Measurements from ENCODE around the gene LRMDA. TPM values are rescaled to one million over a fixed set of nuclear protein-coding genes. Genes with fewer than 3 reads are reported as not detected.
A peak's percentile ranks its signal among the peaks of the same experiment; 100 is the strongest.

The LRMDA gene
- total RNA-seq, 1 donor from 2014 or later: 0.19 TPM

DNA sequence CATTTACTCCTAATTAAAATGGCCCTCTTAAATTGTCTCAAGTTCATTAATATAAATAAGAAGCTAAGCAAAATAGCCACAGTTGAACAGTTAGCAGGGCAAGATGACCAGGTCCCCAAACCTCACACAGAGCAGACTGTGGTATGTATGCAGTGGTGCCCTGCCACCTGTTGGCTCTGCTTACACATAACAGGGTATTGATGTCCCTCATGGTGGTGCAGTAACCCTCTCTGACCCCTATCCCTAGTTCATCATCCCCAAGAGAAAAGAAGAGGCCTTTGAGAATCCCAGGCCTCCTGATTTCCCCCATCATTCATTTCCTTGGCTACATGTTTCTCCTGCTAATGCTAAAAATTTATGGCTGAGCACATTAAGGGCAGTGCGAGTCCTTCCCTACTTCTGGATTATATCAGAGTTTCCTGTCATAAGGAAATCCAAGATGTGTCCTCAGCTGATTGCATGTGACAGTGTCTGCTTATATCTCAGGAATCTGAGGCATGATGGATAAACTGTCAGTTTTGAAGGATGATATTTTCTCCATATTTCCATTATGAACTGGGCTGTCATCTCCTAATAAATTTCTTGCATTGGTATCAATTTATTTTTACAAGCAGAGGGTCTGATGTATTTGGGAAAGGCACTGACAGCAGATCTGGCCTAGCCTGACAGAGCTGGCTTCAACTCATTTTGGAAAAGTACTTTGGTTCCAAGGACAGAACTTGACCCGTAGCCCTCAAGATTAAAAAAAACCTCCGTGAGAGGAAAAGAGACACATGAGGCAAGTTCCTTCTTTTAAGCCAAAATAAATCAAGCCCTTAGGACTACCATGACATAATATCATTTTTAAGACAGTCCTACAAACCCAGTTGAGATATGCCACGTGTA, 880.6 kb downstream of the LRMDA start:
- Mint-ChIP-seq H3K4me1 (ENCODE audit: unreplicated experiment) (peaks cover 27% of the 10 kb centered on the region), H3K27me3 (ENCODE audit: unreplicated experiment) (no peaks in the 10 kb centered on the region), H3K36me3 (ENCODE audit: unreplicated experiment) (peaks cover 4% of the 10 kb centered on the region), H3K4me3 (ENCODE audit: unreplicated experiment) (no peak overlapping the region), H3K9me3 (ENCODE audit: unreplicated experiment) (peaks cover 3% of the 10 kb centered on the region), H3K27ac (ENCODE audit: unreplicated experiment) (no peak overlapping the region)
- TF ChIP-seq, protein P1, sequence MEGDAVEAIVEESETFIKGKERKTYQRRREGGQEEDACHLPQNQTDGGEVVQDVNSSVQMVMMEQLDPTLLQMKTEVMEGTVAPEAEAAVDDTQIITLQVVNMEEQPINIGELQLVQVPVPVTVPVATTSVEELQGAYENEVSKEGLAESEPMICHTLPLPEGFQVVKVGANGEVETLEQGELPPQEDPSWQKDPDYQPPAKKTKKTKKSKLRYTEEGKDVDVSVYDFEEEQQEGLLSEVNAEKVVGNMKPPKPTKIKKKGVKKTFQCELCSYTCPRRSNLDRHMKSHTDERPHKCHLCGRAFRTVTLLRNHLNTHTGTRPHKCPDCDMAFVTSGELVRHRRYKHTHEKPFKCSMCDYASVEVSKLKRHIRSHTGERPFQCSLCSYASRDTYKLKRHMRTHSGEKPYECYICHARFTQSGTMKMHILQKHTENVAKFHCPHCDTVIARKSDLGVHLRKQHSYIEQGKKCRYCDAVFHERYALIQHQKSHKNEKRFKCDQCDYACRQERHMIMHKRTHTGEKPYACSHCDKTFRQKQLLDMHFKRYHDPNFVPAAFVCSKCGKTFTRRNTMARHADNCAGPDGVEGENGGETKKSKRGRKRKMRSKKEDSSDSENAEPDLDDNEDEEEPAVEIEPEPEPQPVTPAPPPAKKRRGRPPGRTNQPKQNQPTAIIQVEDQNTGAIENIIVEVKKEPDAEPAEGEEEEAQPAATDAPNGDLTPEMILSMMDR (IDR thresholded peaks at IDR 0.05): peak; percentile 49
- no peak for DNase-seq (ENCODE audit: extremely low spot score, unreplicated experiment)

DNA sequence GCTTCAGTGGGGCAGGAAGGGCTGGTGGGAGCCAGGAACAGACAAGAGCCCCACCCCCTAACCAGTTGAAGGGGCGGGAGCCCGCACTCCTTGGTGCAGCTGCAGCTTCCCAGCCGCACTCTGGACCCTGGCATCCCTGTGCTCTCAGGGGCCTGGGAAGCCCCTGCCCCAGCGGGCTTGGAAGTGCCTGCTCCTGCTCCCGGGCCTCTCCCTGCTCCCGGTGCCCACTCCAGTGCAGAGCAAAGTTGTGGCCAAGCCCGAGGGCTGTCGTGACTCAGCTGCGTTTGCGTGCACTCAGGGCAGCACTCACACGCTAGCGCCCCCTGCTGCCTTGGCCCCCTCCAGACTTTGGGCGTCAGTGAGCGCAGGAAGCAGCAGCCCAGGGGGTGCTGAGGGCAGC, 883.8 kb downstream of the LRMDA start:
- peaks cover 12% of the 10 kb centered on the region for H3K9me3 Mint-ChIP-seq (ENCODE audit: unreplicated experiment)
- no peaks in the 10 kb centered on the region for H3K27me3 Mint-ChIP-seq (ENCODE audit: unreplicated experiment)
- H3K36me3 Mint-ChIP-seq (ENCODE audit: unreplicated experiment): no peaks in the 10 kb centered on the region
- TF ChIP-seq, protein P1 (IDR thresholded peaks at IDR 0.05): no peak
- H3K4me3 Mint-ChIP-seq (ENCODE audit: unreplicated experiment): no peak overlapping the region
- no peak overlapping the region for H3K27ac Mint-ChIP-seq (ENCODE audit: unreplicated experiment)
- H3K4me1 Mint-ChIP-seq (ENCODE audit: unreplicated experiment): peaks cover 25% of the 10 kb centered on the region
- no peak for DNase-seq (ENCODE audit: extremely low spot score, unreplicated experiment)

DNA sequence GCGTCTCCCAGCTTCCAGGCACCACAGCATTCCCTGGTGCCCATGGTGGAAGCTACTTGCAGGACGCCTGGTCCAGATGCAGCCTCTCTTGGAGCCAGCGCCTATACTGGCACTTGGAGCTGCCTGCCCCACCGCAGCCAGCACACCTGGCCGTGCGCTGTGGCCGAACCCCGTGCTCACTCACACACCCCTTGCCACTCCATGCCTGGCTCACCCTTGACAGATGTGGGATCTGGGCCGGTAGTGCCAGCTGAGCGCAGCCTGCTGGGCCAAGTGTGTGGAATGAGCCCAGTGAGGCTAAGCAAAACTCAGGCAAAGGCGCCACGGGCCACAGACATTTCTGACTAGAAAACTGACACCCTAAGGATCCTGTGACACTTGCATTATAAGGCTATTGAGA, 884.8 kb downstream of the LRMDA start:
- Mint-ChIP-seq H3K4me3 (ENCODE audit: unreplicated experiment) (no peak overlapping the region), H3K36me3 (ENCODE audit: unreplicated experiment) (no peaks in the 10 kb centered on the region), H3K9me3 (ENCODE audit: unreplicated experiment) (peaks cover 12% of the 10 kb centered on the region), H3K27me3 (ENCODE audit: unreplicated experiment) (no peaks in the 10 kb centered on the region), H3K27ac (ENCODE audit: unreplicated experiment) (no peak overlapping the region), H3K4me1 (ENCODE audit: unreplicated experiment) (peaks cover 16% of the 10 kb centered on the region)
- TF ChIP-seq, protein P1 (IDR thresholded peaks at IDR 0.05): no peak
- no peak for DNase-seq (ENCODE audit: extremely low spot score, unreplicated experiment)

GRCh38 chr10:76317078-76317477, 885.7 kb downstream of the LRMDA start:
- no peak for DNase-seq (ENCODE audit: extremely low spot score, unreplicated experiment)
- Mint-ChIP-seq H3K27me3 (ENCODE audit: unreplicated experiment) (no peaks in the 10 kb centered on the region), H3K27ac (ENCODE audit: unreplicated experiment) (no peak overlapping the region), H3K36me3 (ENCODE audit: unreplicated experiment) (no peaks in the 10 kb centered on the region), H3K4me3 (ENCODE audit: unreplicated experiment) (no peak overlapping the region), H3K4me1 (ENCODE audit: unreplicated experiment) (peaks cover 14% of the 10 kb centered on the region), H3K9me3 (ENCODE audit: unreplicated experiment) (peaks cover 12% of the 10 kb centered on the region)
- TF ChIP-seq, protein P1 (IDR thresholded peaks at IDR 0.05): no peak

DNA sequence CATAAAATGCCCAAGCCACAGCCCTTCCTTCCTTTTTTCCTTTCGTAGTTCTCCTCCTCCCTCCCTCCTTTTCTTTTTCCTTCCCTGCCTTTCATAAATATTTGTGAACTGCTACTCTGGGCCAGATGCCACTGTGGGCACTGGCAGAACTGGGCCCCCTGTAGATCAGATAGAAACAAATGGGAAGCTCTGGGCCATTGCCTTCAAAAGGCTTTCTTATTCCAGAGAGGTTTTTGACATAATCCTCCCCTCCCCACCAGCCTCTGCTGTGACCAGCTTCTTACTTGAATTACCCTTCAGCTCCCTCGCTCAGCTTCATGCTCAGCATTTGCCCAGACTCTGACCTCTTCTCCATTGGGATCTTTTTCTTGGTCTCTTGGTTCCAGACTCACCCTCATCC, 886.8 kb downstream of the LRMDA start:
- Mint-ChIP-seq H3K27me3 (ENCODE audit: unreplicated experiment) (no peaks in the 10 kb centered on the region), H3K4me1 (ENCODE audit: unreplicated experiment) (peaks cover 11% of the 10 kb centered on the region), H3K36me3 (ENCODE audit: unreplicated experiment) (no peaks in the 10 kb centered on the region), H3K4me3 (ENCODE audit: unreplicated experiment) (no peak overlapping the region), H3K27ac (ENCODE audit: unreplicated experiment) (peak overlapping the region; percentile 50), H3K9me3 (ENCODE audit: unreplicated experiment) (peaks cover 12% of the 10 kb centered on the region)
- DNase-seq (ENCODE audit: extremely low spot score, unreplicated experiment): no peak
- TF ChIP-seq, protein P1 (IDR thresholded peaks at IDR 0.05): no peak
